Spleen (tissue), 11 donors: ENCODE data around the gene SIVA1. TPM values are rescaled to one million over a fixed set of nuclear protein-coding genes. Genes with fewer than 3 reads are reported as not detected.
"Not testable (repeated sequence)": the region's sequence is repeated elsewhere in the genome, so short reads cannot be mapped to it uniquely, and the experiment has no call there.

ENCODE experiments used
- DNase-seq: peaks from one replicate; pipeline ENCODE4 v3.0.0-alpha.2; 2020
- H3K27ac ChIP-seq, 8 donors: fragments of 200-600 bp; sonication (generic) in 7 of 8; 1 replicate in 4 of 8; 2 replicates in 4 of 8; pipeline versions ENCODE4 v1.5.0 to v1.8.0; 2016 to 2021; ENCODE audit warnings: inconsistent platforms in 4 of 8, mild to moderate bottlenecking in 4 of 8, moderate library complexity in 1 of 8
- H3K27me3 ChIP-seq, 7 donors: fragments of 200-600 bp; sonication (generic) in 6 of 7; replicated peaks in 1 of 7; 1 replicate in 4 of 7; 2 replicates in 3 of 7; pipeline versions ENCODE4 v1.5.0 to v1.8.0; 2016 to 2021; ENCODE audit warnings: inconsistent platforms in 3 of 7, mild to moderate bottlenecking in 1 of 7
- H3K36me3 ChIP-seq, 6 donors: fragments of 200-600 bp; sonication (generic) in 5 of 6; 1 replicate in 4 of 6; 2 replicates in 2 of 6; pipeline versions ENCODE4 v1.5.0 to v1.8.0; 2016 to 2021; ENCODE audit warnings: inconsistent platforms in 2 of 6
- H3K4me1 ChIP-seq, 6 donors: fragments of 200-600 bp; sonication (generic) in 5 of 6; 1 replicate in 3 of 6; 2 replicates in 3 of 6; pipeline versions ENCODE4 v1.5.0 to v1.8.0; 2016 to 2021; ENCODE audit warnings: inconsistent platforms in 3 of 6
- H3K4me3 ChIP-seq, 8 donors: fragments of 200-600 bp; sonication (generic) in 7 of 8; 1 replicate in 4 of 8; 2 replicates in 4 of 8; pipeline versions ENCODE4 v1.5.0 to v1.8.0; 2016 to 2021; ENCODE audit warnings: inconsistent platforms in 4 of 8, mild to moderate bottlenecking in 4 of 8, moderate library complexity in 2 of 8
- H3K9me3 ChIP-seq, 8 donors: fragments of 200-600 bp; sonication (generic) in 7 of 8; 1 replicate in 4 of 8; 2 replicates in 4 of 8; pipeline versions ENCODE4 v1.5.0 to v1.8.0; 2016 to 2021; ENCODE audit warnings: inconsistent platforms in 4 of 8
- CTCF ChIP-seq, 11 experiments: fragments of 200-600 bp in 7 of 11; fragments of 450-650 bp in 4 of 11; sonication (generic) in 4 of 11; IDR thresholded peaks in 8 of 11; conservative IDR thresholded peaks in 3 of 11; 1 replicate in 7 of 11; 2 replicates in 4 of 11; pipeline versions ENCODE4 v1.4.0 to v1.8.0; 2016 to 2021; ENCODE audit warnings: antibody characterized with exemption in 11 of 11, inconsistent platforms in 4 of 11, mild to moderate bottlenecking in 1 of 11
- POLR2A ChIP-seq, 3 donors: fragments of 450-650 bp; IDR thresholded peaks; one replicate each; pipeline ENCODE4 v1.5.1; 2017; ENCODE audit warnings: antibody characterized with exemption in 3 of 3, mild to moderate bottlenecking in 1 of 3
- POLR2AphosphoS5 ChIP-seq, 3 donors: sonication (generic); formaldehyde crosslinking; IDR thresholded peaks; one replicate each; pipeline ENCODE4 v1.5.1; 2017; ENCODE audit warnings: antibody characterized with exemption in 3 of 3
- WGBS, 5 donors: extraction: QIAGEN DNeasy Blood & Tissue Kit in 3 of 5; methylation state at CpG; one replicate each; pipeline versions ENCODE4 v1.1.5 to v1.1.7; 2013 to 2018; 5-methylcytosine and 5-hydroxymethylcytosine counted together
- intact Hi-C: fragments of 100-400 bp; cut with DNase I; formaldehyde crosslinking; loops from one replicate; pipeline ENCODE4 v1.15.0; 2023; ENCODE audit warnings: low total_unique reads
- polyA plus RNA-seq, 3 donors: library from polyadenylated mRNA; stranded (reverse); fragments of 200-250 nt; gene quantifications; one replicate each; pipeline ENCODE4 v1.2.1, GENCODE V29; 2013
- total RNA-seq, 7 donors: library from RNA; depleted of rRNA in 3 of 7; stranded (reverse); fragments of >200 nt in 3 of 7; fragmentation: NEBNext Ultra II Directional in 4 of 7; extraction: Animal tissue kit (Norgen Biotek cat#: 25700) in 4 of 7; gene quantifications; one replicate each; pipeline versions ENCODE4 v1.1.0 to v1.2.1, GENCODE V29; 2016 to 2021
- donor health status: healthy with polysubstance abuse.
- donor health status: DM: no; HTN: no; CAD: no; lungs with moderate emphysema.
- donor health status: DM: no; HTN: no; CAD: no.
- donor health status: Bipolar disorder and iron deficiency.
- donor health status: healthy.
- donor health status: DM: no; HTN: no; CAD: no.
- donor health status: DM: yes; HTN: yes; CAD: no.

Gene SIVA1
- total and polyA plus RNA-seq, 10 donors, result 56.7 to 226 (median 141) TPM

GRCh38 chr14:104728631-104729030 is 24.3 kb upstream of the SIVA1 start:
- no peak overlapping the region for H3K27ac ChIP-seq
- no peak for DNase-seq
- intact Hi-C loops, result no loop called here

GRCh38 chr14:104729176-104729834 is 23.6 kb upstream of the SIVA1 start:
- DNase-seq, H3K27ac ChIP-seq, intact Hi-C loops, H3K4me3 ChIP-seq, H3K27me3 ChIP-seq, H3K36me3 ChIP-seq, H3K9me3 ChIP-seq: not testable (repeated sequence)
- H3K4me1 ChIP-seq, result peaks cover 1 to 46% (median 27%) of the 10 kb centered on the region in 6 donors
- 82 to 97% (median 96%) methylated on average over 18 to 70 of the region's 73 CpGs for WGBS, 5 donors

More at GRCh38 chr14:104728631-104729030, 24.3 kb upstream of the SIVA1 start:
- Histone ChIP-seq H3K4me1 (peaks cover 0 to 46% (median 27%) of the 10 kb centered on the region in 6 donors), H3K9me3 (no peaks in the 10 kb centered on the region), H3K4me3 (no peak overlapping the region), H3K36me3 (no peaks in the 10 kb centered on the region), H3K27me3 (peaks cover 0 to 11% (median 0%) of the 10 kb centered on the region in 7 donors)
- WGBS, 5 donors, result 88 to 94% (median 91%) methylated on average over 12 to 17 of the region's 17 CpGs
- TF ChIP-seq POLR2A (IDR thresholded peaks at IDR 0.05) (no peak), POLR2AphosphoS5 (IDR thresholded peaks at IDR 0.05) (peak in 1 of 3 donors; percentile 39), CTCF (IDR thresholded peaks at IDR 0.05 in 8 of 11, conservative IDR thresholded peaks at IDR 0.05 in 3 of 11) (no peak)

- Histone ChIP-seq H3K9me3 (no peaks in the 10 kb centered on the region), H3K27ac (no peak overlapping the region), H3K4me3 (no peak overlapping the region), H3K36me3 (no peaks in the 10 kb centered on the region), H3K27me3 (peaks cover 0 to 4% (median 0%) of the 10 kb centered on the region in 7 donors), H3K4me1 (peaks cover 6 to 46% (median 27%) of the 10 kb centered on the region in 6 donors)
- no peak for DNase-seq
- 90 to 94% (median 92%) methylated on average over 8 to 16 of the region's 16 CpGs for WGBS, 5 donors
- no peak for TF ChIP-seq POLR2A (IDR thresholded peaks at IDR 0.05)
- TF ChIP-seq POLR2AphosphoS5 (IDR thresholded peaks at IDR 0.05), result peak in 1 of 3 donors; percentile 6
- no peak for TF ChIP-seq CTCF (IDR thresholded peaks at IDR 0.05 in 8 of 11, conservative IDR thresholded peaks at IDR 0.05 in 3 of 11)
- intact Hi-C loops, result no loop called here
Observed at GRCh38 chr14:104729835-104730181, 23.1 kb upstream of the SIVA1 start.

- H3K9me3 ChIP-seq, result no peaks in the 10 kb centered on the region
- WGBS, 5 donors, result 85 to 90% (median 89%) methylated on average over 5 of the region's 5 CpGs
- TF ChIP-seq POLR2A (IDR thresholded peaks at IDR 0.05), result no peak
- no peak for TF ChIP-seq CTCF (IDR thresholded peaks at IDR 0.05 in 8 of 11, conservative IDR thresholded peaks at IDR 0.05 in 3 of 11)
- no peak for TF ChIP-seq POLR2AphosphoS5 (IDR thresholded peaks at IDR 0.05)
- peaks cover 11 to 46% (median 30%) of the 10 kb centered on the region in 6 donors for H3K4me1 ChIP-seq
- no peak overlapping the region for H3K4me3 ChIP-seq
- no peaks in the 10 kb centered on the region for H3K27me3 ChIP-seq
- no peak overlapping the region for H3K27ac ChIP-seq
- H3K36me3 ChIP-seq, result no peaks in the 10 kb centered on the region
- intact Hi-C loops, result no loop called here
- DNase-seq, result no peak
Observed at GRCh38 chr14:104730487-104730886, 22.5 kb upstream of the SIVA1 start.
